K562 (cell line): Measurements from ENCODE around the gene AMMECR1. TPM values are rescaled to one million over a fixed set of nuclear protein-coding genes. Genes with fewer than 3 reads are reported as not detected.

ENCODE experiments used
- EWSR1 ChIP-seq: fragments of 450-650 bp; IDR thresholded peaks from 2 replicates; pipeline ENCODE4 v1.6.1; 2018; ENCODE audit warnings: borderline replicate concordance, mild to moderate bottlenecking, low read depth, moderate library complexity; ENCODE audit not compliant: partially characterized antibody
- GABPB1 ChIP-seq: sonication (generic); formaldehyde crosslinking; IDR thresholded peaks from 2 replicates; pipeline ENCODE4 v1.8.0; 2022; ENCODE audit warnings: mild to moderate bottlenecking, missing genetic modification reagents
- HDAC2 ChIP-seq: fragments of 450-650 bp; IDR thresholded peaks from 2 replicates; pipeline ENCODE4 v1.6.1; 2016; ENCODE audit warnings: mild to moderate bottlenecking
- HMBOX1 ChIP-seq: sonication (generic); IDR thresholded peaks from 2 replicates; pipeline ENCODE4 v1.6.1; 2016
- HMGN3 ChIP-seq: IDR thresholded peaks from 2 replicates; pipeline ENCODE4 v1.6.1; 2011; ENCODE audit warnings: borderline replicate concordance, low read depth, mild to moderate bottlenecking, mixed read lengths, low read length; ENCODE audit not compliant: insufficient read length; ENCODE audit errors: extremely low read depth
- HSF4 ChIP-seq: fragments of 250-450 bp; sonication (Bioruptor Pico); IDR thresholded peaks from 2 replicates; pipeline ENCODE4 v2.1.2; 2022; ENCODE audit warnings: mild to moderate bottlenecking, moderate library complexity, borderline replicate concordance
- KLF1 ChIP-seq: fragments of 450-650 bp; IDR thresholded peaks from 2 replicates; pipeline ENCODE4 v1.6.1; 2016; ENCODE audit warnings: missing genetic modification characterization, missing compliant biosample characterization
- MAZ ChIP-seq, 2 experiments: fragments of 450-650 bp in 1 of 2; sonication (generic) in 1 of 2; formaldehyde crosslinking; IDR thresholded peaks in 1 of 2; conservative IDR thresholded peaks in 1 of 2; 2 replicates each; pipeline versions ENCODE4 v1.4.0 to v1.5.0; 2020; ENCODE audit warnings: mild to moderate bottlenecking in 1 of 2, missing genetic modification reagents in 1 of 2
- PHF20 ChIP-seq: fragments of 450-650 bp; IDR thresholded peaks from 2 replicates; pipeline ENCODE4 v1.6.1; 2018; ENCODE audit not compliant: partially characterized antibody
- RBM17 ChIP-seq: fragments of 200-400 bp; formaldehyde crosslinking; IDR thresholded peaks from 2 replicates; pipeline ENCODE4 v1.6.1; 2017; ENCODE audit warnings: low read depth, mild to moderate bottlenecking, low read length, borderline replicate concordance
- SUPT5H ChIP-seq: fragments of 450-650 bp; IDR thresholded peaks from 2 replicates; pipeline ENCODE4 v1.6.1; 2016
- U2AF1 ChIP-seq: fragments of 200-400 bp; formaldehyde crosslinking; optimal IDR thresholded peaks from 2 replicates; pipeline ENCODE3; 2017; ENCODE audit warnings: mild to moderate bottlenecking, low read depth, low read length, moderate library complexity
- ZNF140 ChIP-seq: fragments of 250-450 bp; sonication (Bioruptor Pico); IDR thresholded peaks from 2 replicates; pipeline ENCODE4 v1.8.0; 2021; ENCODE audit warnings: moderate library complexity, mild to moderate bottlenecking, inconsistent platforms
- ZNF280A ChIP-seq: fragments of 450-650 bp; IDR thresholded peaks from 2 replicates; pipeline ENCODE4 v1.6.1; 2018; ENCODE audit warnings: mild to moderate bottlenecking, low read depth; ENCODE audit not compliant: partially characterized antibody
- ZNF282 ChIP-seq: sonication (generic); formaldehyde crosslinking; IDR thresholded peaks from 2 replicates; pipeline ENCODE4 v1.8.1; 2023; ENCODE audit warnings: missing genetic modification reagents
- ZNF444 ChIP-seq: fragments of 250-450 bp; sonication (Bioruptor Pico); IDR thresholded peaks from 2 replicates; pipeline ENCODE4 v1.4.0; 2020; ENCODE audit warnings: mild to moderate bottlenecking, moderate library complexity
- polyA plus RNA-seq, 8 experiments: library from polyadenylated mRNA; depleted of rRNA in 4 of 8; stranded (reverse) in 5 of 8; unstranded in 3 of 8; fragments of >200 nt; fragmentation: Nextera tagmentation in 2 of 8; fragmentation: Illumina TruSeq in 1 of 8; extraction: Ambion mirVana in 2 of 8; extraction: Trizol in 1 of 8; gene quantifications; 2 replicates each; pipeline versions ENCODE4 v1.2.1 to v1.2.3, GENCODE V29; 2011 to 2014; ENCODE audit warnings: inconsistent platforms in 1 of 8, missing spikeins in 1 of 8
- total RNA-seq, 7 experiments: library from RNA; depleted of rRNA in 6 of 7; stranded (reverse); fragments of >200 nt in 6 of 7; fragmentation: Illumina TruSeq in 2 of 7; extraction: Trizol in 2 of 7; gene quantifications; 2 replicates each; pipeline versions ENCODE4 v1.2.1 to v1.2.3, GENCODE V29; 2011 to 2021; ENCODE audit warnings: low replicate concordance in 1 of 7

Gene AMMECR1
- total and polyA plus RNA-seq, 9 of the 15 experiments (the other 6 are each of a cell fraction or from before 2014, with no cell fraction given) = 13.9 to 36.7 (median 23.6) TPM

DNA sequence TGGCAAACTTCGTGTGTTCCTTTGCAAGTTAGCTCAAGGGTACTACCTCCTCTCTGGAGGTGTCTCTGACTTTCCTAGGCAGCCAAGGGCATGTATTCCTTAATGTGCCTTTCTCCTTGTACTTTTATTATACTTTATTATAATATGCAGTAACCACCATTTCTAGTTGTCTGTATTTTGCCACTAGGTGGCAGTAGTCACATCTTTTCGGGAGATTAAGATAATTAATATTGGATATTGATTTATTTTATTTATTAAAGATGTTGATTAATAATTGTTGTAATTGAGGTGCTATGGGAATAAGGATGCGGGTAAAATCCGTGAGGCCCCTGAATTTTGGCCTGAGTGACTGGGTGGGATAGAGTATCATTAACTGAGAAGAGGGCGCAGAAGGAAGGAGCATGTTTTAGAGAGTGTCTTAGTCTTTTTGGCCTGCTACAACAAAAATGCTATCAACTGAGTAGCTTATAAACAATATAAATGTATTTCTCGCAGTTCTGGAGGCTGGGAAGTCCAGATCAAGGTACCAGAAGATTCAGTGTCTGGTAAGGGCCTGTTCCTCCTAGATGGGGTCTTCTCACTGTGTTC is 161.6 kb downstream of the AMMECR1 start (continued):
- TF ChIP-seq PHF20 = no peak
- no peak for TF ChIP-seq HMBOX1
- TF ChIP-seq ZNF444 (CRISPR knock-in tag) = no peak
- no peak for TF ChIP-seq MAZ (CRISPR knock-in tag; conservative IDR thresholded peaks at IDR 0.05 in 1 of 2, IDR thresholded peaks at IDR 0.05 in 1 of 2)
- TF ChIP-seq HSF4 (CRISPR knock-in tag) = no peak
- no peak for TF ChIP-seq GABPB1 (CRISPR knock-in tag)
- no peak for TF ChIP-seq SUPT5H
- TF ChIP-seq ZNF280A = no peak
- no peak for TF ChIP-seq RBM17
- no peak for TF ChIP-seq ZNF140 (CRISPR knock-in tag)
- no peak for TF ChIP-seq ZNF282 (CRISPR knock-in tag)
- TF ChIP-seq U2AF1 = no peak
- TF ChIP-seq HDAC2 = no peak
- no peak for TF ChIP-seq KLF1
- no peak for TF ChIP-seq EWSR1
- no peak for TF ChIP-seq HMGN3
